HUDEP-2 (cell line): ENCODE results near the gene KIAA0586.
"Not testable (repeated sequence)": the region's sequence is repeated elsewhere in the genome, so short reads cannot be mapped to it uniquely, and the experiment has no call there.

Source experiments
- DNase-seq, 76 experiments: peaks; one replicate each; lab custom pipeline; 2025; ENCODE audit not compliant: unreplicated experiment in 76 of 76; lab: John Stamatoyannopoulos, UW

KIAA0586 gene

DNA sequence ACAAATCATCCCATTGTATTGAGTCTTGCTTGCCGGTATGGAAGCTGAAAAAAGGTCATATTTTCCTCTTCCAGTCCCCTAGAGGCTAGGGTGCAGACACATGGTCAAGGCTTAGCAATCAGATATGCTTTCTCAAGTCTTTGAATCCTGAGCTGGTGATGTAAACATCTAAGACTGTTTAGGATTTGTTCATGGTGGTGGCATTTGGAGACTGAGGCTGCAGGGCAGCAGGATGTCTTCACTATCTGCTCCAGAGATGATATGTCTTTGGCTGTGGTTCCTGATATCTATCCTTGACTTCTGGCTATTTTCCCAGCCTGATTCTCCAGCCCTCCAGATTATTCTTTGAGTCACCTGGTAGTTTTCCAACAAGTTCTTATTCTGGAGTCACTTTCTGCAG lies 159.8 kb downstream of the KIAA0586 start:
- no peak for DNase-seq

DNA sequence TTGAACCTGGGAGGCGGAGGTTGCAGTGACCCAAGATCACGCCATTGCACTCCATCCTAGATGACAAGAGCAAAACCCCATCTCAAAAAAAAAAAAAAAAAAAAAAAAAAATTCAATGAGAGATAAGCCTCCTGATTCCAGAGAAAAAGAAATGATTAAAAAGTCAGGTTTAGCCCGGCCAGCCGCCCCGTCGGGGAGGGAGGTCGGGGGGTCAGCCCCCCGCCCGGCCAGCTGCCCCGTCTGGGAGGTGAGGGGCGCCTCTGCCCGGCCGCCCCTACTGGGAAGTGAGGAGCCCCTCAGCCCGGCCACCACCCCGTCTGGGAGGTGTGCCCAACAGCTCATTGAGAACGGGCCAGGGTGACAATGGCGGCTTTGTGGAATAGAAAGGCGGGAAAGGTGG lies 160.8 kb downstream of the KIAA0586 start:
- not testable (repeated sequence) for DNase-seq

DNA sequence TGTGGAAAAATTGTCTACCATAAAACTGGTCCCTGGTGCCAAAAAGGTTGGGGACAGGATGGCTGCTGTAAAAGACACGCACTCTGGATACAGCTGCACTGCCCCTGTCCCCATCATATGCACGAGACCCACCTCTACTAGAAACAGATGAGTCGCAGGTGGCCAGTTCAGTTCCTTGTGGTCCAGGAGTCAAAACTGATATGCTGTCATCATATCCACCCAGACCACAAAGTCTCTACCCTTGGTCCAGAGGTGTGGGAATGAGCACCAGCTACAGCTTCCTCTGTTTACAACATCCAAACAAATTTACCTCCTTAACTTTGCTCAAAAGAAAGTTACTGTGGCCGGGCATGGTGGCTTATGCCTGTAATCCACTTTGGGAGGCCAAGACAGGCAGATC lies 166.5 kb downstream of the KIAA0586 start:
- DNase-seq, result no peak

DNA sequence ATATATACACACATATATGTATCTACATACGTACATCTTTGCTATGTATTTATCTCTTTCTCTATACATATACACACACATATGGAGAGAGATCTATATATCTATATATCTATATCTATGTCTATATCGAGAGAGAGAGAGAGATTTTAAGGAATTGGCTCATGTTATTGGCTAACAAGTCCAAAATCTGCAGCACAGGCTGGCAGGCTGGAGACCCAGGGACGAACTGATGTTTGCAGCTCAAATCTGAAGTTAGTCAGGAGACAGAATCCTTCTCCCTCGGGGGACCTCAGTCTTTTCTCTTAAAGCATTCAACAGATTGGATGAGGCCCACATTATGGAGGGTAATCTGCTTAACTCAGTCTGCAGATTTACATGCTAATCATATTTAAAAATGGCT lies 169.5 kb downstream of the KIAA0586 start:
- DNase-seq, result no peak

DNA sequence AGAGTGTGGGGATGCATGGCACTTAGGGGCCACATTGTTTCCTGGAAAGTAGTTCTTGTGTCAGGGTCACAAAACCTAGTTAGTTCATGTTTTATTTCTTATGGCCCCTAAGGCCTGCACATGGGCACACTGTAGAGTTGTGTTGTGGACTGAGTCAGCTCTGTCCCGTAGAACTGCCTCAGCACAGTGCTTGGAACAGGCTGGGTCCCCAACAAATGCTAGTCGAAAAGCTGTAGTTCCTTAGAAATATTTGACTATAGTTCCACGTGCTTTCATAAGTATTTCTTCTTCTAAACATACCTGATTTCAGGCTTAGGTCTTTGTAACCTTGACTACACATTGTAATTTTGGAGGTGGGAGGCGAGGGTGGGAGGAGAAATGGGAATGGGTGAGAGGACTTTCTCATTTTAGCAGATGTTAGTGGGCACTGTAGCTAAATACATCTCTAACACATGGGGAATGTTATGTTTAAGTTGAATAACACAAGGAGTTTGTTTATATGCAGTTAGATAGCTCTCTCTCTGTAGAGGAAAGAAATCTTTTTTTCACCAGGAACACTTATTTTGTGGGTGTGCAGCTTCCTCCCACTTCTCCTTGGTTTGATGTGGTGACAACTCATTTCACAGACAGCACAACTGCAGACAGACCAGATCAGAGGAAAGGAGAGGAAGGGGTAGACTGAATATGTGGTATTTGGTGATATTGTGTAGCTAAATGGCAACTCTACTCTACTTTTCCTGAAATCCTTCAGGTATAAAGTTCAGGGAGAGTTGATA lies 170.7 kb downstream of the KIAA0586 start:
- no peak for DNase-seq

DNA sequence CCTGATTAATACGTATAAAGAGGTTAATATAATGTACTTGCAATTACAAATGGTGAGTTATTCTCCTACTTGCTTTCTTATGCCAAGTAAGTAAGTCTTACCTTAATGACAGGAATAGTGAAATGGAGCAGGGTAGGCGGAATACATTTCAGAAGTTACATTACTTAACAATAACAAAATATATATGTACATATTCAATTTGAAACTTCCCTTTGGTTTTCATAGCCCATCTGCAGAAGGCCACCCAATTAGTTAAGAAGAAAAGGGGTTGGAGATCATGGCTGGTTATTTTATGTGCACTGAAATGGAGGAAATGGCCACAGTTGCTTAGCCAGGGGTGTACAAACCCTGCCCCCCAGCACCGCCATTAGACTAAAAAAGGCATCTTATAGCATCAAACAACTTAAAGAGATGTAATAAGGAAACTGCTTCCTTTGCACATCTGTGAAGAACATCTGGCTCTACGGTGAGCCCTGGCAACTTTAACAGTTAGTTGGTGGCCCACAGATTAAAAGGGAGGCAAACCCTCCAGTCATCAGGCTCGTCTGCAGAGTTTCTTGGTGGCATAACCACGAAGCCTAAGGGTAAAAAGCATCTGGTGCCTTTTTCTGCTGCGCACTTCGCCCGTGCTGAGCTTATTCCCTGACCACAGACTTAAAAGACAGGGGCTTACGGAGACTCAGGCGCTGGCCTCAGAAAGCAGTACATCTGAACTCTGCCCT lies 171.4 kb downstream of the KIAA0586 start:
- no peak for DNase-seq

DNA sequence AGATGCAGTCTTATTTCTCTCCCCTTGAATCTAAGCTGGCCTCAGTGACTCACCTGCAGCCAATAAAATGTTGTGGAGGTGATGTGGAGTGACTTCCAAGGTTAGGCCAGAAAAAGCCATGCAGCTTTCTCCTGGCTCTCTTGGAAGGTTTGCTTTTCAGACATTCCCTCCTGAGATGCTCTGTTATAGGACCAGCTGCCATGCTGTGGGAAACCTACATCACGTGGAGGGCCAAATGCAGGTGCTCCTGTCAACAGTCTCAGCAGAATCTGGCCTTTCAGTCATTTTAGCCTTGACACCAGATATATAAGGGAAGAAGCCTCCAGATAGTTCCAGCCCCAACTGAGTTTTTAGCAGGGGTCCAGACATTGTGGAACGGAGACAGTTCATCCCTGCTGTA lies 172.2 kb downstream of the KIAA0586 start:
- DNase-seq, result no peak
